Cardiac atrium fibroblast (primary cell): ENCODE results near the gene RGS19. TPM values are rescaled to one million over a fixed set of nuclear protein-coding genes. Genes with fewer than 3 reads are reported as not detected.

ENCODE experiments used
- total RNA-seq: library from RNA; depleted of rRNA; stranded (reverse); fragments of >200 nt; gene quantifications from 2 replicates; pipeline ENCODE4 v1.2.3, GENCODE V29; 2015

Gene RGS19, protein sequence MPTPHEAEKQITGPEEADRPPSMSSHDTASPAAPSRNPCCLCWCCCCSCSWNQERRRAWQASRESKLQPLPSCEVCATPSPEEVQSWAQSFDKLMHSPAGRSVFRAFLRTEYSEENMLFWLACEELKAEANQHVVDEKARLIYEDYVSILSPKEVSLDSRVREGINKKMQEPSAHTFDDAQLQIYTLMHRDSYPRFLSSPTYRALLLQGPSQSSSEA
- 9.4 and 10.1 TPM in 2 replicates for total RNA-seq

DNA sequence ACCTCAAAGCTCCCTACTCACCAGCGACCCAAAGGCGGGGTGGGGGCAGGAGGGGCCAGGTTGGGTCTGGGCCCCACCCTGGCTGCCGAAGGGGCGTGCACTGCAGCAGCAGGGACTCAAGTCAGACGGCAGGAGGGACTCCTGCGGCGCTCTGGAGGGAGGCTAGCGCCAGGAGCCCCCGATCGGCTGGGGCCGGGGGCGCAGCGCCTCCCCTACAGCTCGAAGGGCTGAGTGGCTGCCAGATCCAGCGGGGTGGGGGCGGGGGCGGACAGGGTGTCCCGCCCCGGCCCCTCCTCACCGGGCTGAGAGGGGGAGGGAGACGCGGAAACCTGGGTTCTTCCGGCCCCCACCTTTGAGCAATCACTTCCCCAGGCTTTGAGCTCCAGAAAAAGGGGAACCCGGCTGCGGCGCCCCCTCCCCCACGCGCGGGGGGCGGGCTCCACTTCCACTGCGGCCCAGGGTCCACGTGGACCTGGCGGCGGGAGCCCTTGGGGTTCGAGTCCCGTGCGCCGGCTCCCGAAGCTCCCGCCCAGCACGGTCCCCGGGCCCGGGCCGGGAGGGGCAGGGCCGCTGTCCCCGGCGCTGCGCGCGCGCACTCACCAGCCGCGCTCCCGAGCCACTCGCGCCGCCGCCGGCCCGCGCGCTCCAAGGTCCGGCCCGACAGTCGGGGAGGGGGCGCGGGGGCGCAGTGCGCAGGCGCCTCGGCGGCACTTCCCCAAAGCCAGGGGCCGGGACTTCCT lies at the start of gene RGS19:
TSS of gene RGS19 (minus strand) at position 246 of the 740 bp plus-strand sequence. CDS start 2,632 bp downstream, outside the sequence.

GRCh38 chr20:64106981-64107735 lies 27.8 kb upstream of the RGS19 start, which contains the start of gene NPBWR2:
Gene NPBWR2 (minus strand): TSS chr20:64107565. CDS start chr20:64106831, 734 bp downstream.

GRCh38 chr20:64083804-64084684 lies 4.7 kb upstream of the RGS19 start, which contains the start of gene LKAAEAR1:
Gene LKAAEAR1 (minus strand): TSS chr20:64084398. CDS start chr20:64084219, 179 bp downstream.

DNA sequence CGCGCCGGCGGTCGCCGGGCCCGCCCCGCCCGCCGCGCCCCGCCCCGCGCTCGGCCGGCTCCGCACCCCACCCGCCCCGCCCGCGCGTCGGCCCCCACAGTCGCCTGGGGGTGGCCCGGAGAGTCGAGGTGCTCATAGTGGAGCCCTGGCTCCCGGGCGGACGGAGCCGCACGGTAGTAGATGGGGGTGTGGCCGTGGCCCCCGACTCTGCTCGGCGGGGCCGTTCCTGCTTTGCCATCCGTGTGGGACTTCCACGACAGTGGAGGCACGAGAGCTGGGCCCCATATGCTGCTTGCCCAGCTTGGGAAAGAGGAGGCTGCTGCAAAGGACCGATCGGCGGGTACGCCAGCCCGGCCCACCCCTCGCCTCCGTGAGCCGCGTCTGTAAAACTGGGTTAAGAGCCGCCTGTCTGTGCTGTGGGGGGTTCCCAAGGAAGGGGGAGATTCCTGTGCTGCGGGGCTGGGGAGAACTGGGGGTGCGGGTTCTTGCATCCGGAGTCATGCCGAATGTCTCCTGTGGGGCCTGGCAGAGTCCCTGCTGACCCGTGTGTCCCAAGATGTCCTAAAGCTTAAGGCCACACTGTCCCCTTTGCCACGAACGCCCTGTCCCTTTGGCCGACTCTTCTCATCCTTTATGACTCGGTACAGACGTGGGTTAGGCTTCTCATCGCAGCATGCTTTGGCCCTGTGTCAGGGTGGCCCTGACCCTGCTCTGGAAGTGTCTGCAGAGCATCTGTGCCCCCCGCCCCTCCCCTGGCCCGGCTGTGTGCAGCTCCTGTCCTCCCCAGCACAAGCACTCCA lies 895 bp upstream of the RGS19 start, which contains the start of gene OPRL1:
TSS of gene OPRL1 (plus strand) at position 70 of the 800 bp plus-strand sequence. CDS start 12,639 bp downstream, outside the sequence.

DNA sequence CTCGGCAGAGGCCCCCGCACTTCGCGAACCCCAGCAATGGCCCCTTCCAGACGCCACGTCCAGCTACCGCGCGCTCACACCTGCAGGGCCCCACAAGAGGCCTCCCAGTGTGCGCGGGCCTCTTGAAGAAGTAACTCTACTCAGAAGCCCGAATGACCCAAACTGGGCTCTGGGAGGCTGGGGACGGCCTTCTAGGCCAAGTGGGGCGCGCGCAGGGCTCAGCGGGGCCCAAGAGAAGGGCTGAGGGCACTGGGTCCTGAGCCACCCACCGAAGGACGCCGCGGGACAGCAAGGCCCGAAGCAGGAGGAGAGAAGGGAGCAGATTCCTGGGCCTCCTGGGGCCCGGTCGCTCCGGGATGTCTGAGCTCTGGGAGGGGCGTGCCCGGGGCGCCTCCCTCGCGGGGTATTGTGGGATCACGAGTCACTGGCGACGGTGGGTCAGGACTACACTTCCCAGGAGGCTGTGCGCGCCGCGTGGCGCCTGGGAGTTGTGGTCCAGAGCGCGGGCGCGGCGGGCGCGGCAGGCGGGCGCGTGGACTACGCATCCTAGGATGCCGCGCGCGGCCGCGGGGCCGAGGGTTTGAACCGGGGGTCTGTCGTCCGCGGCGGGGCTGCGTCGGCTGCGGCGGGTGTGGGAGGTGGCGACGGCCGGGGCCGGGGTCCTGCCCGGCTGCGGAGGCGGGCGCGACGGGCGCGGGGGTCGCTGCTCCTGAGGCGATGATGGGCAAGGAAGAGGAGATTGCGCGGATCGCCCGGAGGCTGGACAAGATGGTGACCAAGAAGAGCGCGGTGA lies 16.5 kb downstream of the RGS19 start, which contains the start of gene TCEA2:
TSS of gene TCEA2 (plus strand) at position 603 of the 793 bp plus-strand sequence. CDS start at position 718, 115 bp downstream.

DNA sequence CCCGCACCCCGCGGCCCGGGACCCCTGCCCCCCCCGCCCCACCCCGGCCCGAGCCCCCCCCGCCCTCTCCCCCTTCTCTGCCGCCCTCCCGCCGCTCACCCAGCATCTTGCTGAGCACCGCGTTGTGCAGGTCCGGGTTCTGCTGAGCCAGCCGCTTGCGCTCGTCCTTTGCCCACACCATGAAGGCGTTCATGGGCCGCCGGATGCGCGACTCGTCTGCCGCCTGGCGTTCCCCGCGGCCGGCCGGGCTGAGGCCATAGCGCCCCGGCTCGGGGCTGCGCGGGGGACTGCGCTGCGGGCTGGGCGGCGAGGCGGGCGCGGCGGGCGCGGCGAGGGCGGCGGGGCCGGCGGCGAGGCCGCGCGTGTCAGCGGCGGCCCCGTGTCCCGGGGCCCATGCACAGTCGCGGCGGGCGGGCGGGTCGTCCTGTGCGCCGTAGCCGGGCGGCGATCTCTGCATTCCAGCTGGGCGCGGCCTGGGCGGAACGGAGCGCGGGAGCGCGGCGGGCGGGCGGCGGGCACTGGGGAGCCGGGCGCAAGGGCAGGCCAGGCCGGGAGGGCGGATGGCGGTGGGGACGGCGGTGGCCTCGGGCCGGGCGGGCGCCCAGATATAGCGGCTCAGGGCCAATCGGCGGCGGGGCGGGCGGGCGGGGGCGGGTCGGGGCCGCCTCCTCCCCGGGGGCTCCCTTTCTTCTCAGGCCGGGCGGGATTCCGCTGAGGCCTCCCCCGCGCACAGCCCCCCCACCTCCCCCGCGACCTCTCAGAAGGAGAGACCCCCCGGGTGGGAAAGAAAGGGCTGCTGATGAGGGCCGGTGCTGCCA lies 30.0 kb downstream of the RGS19 start, which contains the start of gene SOX18:
TSS of gene SOX18 (minus strand) at position 580 of the 818 bp plus-strand sequence. CDS start at position 457, 123 bp downstream.

DNA sequence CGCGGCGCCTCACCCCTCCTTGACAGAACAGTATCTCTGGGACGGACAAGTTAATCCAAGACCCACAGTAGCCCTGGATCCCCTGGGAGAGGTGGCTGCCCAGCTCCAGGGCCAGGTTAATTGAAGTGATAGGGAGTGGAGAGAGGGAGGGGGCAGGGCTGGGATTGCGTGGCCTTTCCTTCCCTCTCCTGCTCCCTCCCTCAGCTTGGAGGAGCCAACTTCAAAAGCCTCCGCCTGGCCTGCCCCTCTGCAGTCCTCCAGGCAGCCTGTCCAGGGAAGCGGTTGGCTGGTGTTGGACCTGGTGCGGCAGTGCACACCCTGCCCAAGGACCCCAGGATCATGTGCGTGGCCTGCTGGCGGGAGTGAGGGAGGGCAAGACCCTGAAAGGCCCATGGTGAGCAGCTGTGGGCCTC lies 43.4 kb downstream of the RGS19 start, which contains the start of gene C20orf204:
TSS of gene C20orf204 (plus strand) at position 250 of the 413 bp plus-strand sequence. CDS start at position 392, 142 bp downstream.

Other genes with a start within 250 kb of the RGS19 start
- 3.4 and 3.9 TPM in 2 replicates for gene ZBTB46, start 248.3 kb downstream of the RGS19 start, total RNA-seq
- gene ABHD16B, start 218.0 kb downstream of the RGS19 start, total RNA-seq = not detected in 2 replicates
- 131 and 133 TPM in 2 replicates for gene TPD52L2, start 214.2 kb downstream of the RGS19 start, total RNA-seq
- gene DNAJC5, start 184.4 kb downstream of the RGS19 start, total RNA-seq = 51.4 and 57.8 TPM in 2 replicates
- 14.9 and 17.3 TPM in 2 replicates for gene UCKL1, start 123.1 kb downstream of the RGS19 start, total RNA-seq
- gene ZNF512B, start 109.6 kb downstream of the RGS19 start, total RNA-seq = 8.7 and 11.7 TPM in 2 replicates
- gene SAMD10, start 99.9 kb downstream of the RGS19 start, total RNA-seq = 1.1 and 2.4 TPM in 2 replicates
- gene PRPF6, start 98.4 kb downstream of the RGS19 start, total RNA-seq = 36.8 and 42.0 TPM in 2 replicates
- gene C20orf204, start 43.3 kb downstream of the RGS19 start, total RNA-seq = 0.18 TPM in 1 of 2 replicates, not detected in the other
- gene SOX18, start 29.9 kb downstream of the RGS19 start, total RNA-seq = 0.36 and 1.8 TPM in 2 replicates
- 26.5 and 30.6 TPM in 2 replicates for gene TCEA2, start 16.3 kb downstream of the RGS19 start, total RNA-seq
- gene OPRL1, start 564 bp upstream of the RGS19 start, total RNA-seq = 0.65 TPM in 1 of 2 replicates, not detected in the other
- 2.5 TPM in 1 of 2 replicates, not detected in the other for gene LKAAEAR1, start 4.9 kb upstream of the RGS19 start, total RNA-seq
- not detected in 2 replicates for gene NPBWR2, start 28.0 kb upstream of the RGS19 start, total RNA-seq
- not detected in 2 replicates for gene MYT1, start 84.9 kb upstream of the RGS19 start, total RNA-seq
- 10.4 and 22.7 TPM in 2 replicates for gene PCMTD2, start 176.2 kb upstream of the RGS19 start, total RNA-seq